Mammary epithelial cell (primary cell): ENCODE measurements around the gene PIP4K2A.

Experiments used
- CTCF ChIP-seq, 2 donors: IDR thresholded peaks in 1 of 2; conservative IDR thresholded peaks in 1 of 2; 2 replicates each; pipeline ENCODE4 v1.5.1; 2011 to 2012; ENCODE audit warnings: inconsistent platforms in 2 of 2, low read length in 2 of 2, mild to moderate bottlenecking in 2 of 2, control low read depth in 1 of 2, low read depth in 1 of 2; ENCODE audit not compliant: insufficient read depth in 1 of 2; ENCODE audit errors: extremely low read depth in 1 of 2
- EZH2 ChIP-seq: IDR thresholded peaks from 2 replicates; pipeline ENCODE4 v1.6.1; 2012; ENCODE audit warnings: low read length, inconsistent platforms, borderline replicate concordance

- TF ChIP-seq CTCF (conservative IDR thresholded peaks at IDR 0.05 in 1 of 2, IDR thresholded peaks at IDR 0.05 in 1 of 2; ENCODE audit: extremely low read depth in 1 of 2, insufficient read depth in 1 of 2, low read depth in 1 of 2, low read length in 2 of 2) (no peak), EZH2 (no peak)
Measured at GRCh38 chr10:22570234-22570633, 144.1 kb downstream of the PIP4K2A start.
